ENCODE results near the gene PLAC8. TPM values are rescaled to one million over a fixed set of nuclear protein-coding genes. Genes with fewer than 3 reads are reported as not detected.
"Not testable (repeated sequence)": the region's sequence is repeated elsewhere in the genome, so short reads cannot be mapped to it uniquely, and the experiment has no call there.

PLAC8 gene
- polyA plus RNA-seq, 6 donors from 2014 or later = 826 to 1,431 (median 949) TPM

- ATAC-seq (ENCODE audit: low read depth in 2 of 2) = no peak
Observed at GRCh38 chr4:83080561-83080960, 34.0 kb downstream of the PLAC8 start.

GRCh38 chr4:83075311-83076095 is 39.0 kb downstream of the PLAC8 start:
- H3K27me3 Mint-ChIP-seq = no peaks in the 10 kb centered on the region
- peak; percentile 19 for DNase-seq
- H3K4me1 Mint-ChIP-seq = peaks cover 15 to 24% (median 21%) of the 10 kb centered on the region in 3 donors
- peak overlapping the region in 5 of 6 donors; percentile 39 to 90 (median 79) for H3K27ac Mint-ChIP-seq
- peak; percentile 32 to 45 for ATAC-seq (ENCODE audit: low read depth in 2 of 2)
- H3K4me3 Mint-ChIP-seq = peak overlapping the region in 6 of 8 donors; percentile 5 to 81 (median 44)
- H3K9me3 Mint-ChIP-seq = peaks cover 0 to 7% (median 0%) of the 10 kb centered on the region in 7 donors
- H3K36me3 Mint-ChIP-seq = peaks cover 6 to 9% of the 10 kb centered on the region in 2 donors

More at GRCh38 chr4:83080561-83080960, 34.0 kb downstream of the PLAC8 start:
- Mint-ChIP-seq H3K4me1 (peaks cover 37 to 49% (median 43%) of the 10 kb centered on the region in 3 donors), H3K27me3 (no peaks in the 10 kb centered on the region), H3K9me3 (peaks cover 0 to 7% (median 0%) of the 10 kb centered on the region in 7 donors), H3K4me3 (no peak overlapping the region), H3K27ac (peak overlapping the region in 3 of 6 donors; percentile 10 to 85 (median 19)), H3K36me3 (peaks cover 7 to 14% of the 10 kb centered on the region in 2 donors)
- DNase-seq = no peak

GRCh38 chr4:83074783-83075182 is 39.7 kb downstream of the PLAC8 start:
- peak overlapping the region in 1 of 6 donors; percentile 42 for H3K27ac Mint-ChIP-seq
- H3K27me3 Mint-ChIP-seq; H3K9me3 Mint-ChIP-seq; ATAC-seq (ENCODE audit: low read depth in 2 of 2); DNase-seq: not testable (repeated sequence)
- H3K36me3 Mint-ChIP-seq = peaks cover 6 to 15% of the 10 kb centered on the region in 2 donors
- peak overlapping the region in 2 of 8 donors; percentile 2 to 50 for H3K4me3 Mint-ChIP-seq
- H3K4me1 Mint-ChIP-seq = peaks cover 19 to 24% (median 21%) of the 10 kb centered on the region in 3 donors

- Mint-ChIP-seq H3K36me3 (peaks cover 9 to 20% of the 10 kb centered on the region in 2 donors), H3K9me3 (peaks cover 0 to 4% (median 0%) of the 10 kb centered on the region in 7 donors), H3K27ac (peak overlapping the region in 2 of 6 donors; percentile 28 to 82), H3K4me1 (peaks cover 19 to 24% (median 21%) of the 10 kb centered on the region in 3 donors), H3K27me3 (no peaks in the 10 kb centered on the region), H3K4me3 (peak overlapping the region; percentile 32 to 85 (median 60))
- DNase-seq = peak; percentile 76
- peak; percentile 91 to 92 for ATAC-seq (ENCODE audit: low read depth in 2 of 2)
Observed at GRCh38 chr4:83074086-83074704, 40.3 kb downstream of the PLAC8 start.

GRCh38 chr4:83071116-83071515 is 43.4 kb downstream of the PLAC8 start:
- Mint-ChIP-seq H3K4me3 (peak overlapping the region in 1 of 8 donors; percentile 6), H3K4me1 (peaks cover 10 to 16% (median 10%) of the 10 kb centered on the region in 3 donors), H3K36me3 (peaks cover 16 to 23% of the 10 kb centered on the region in 2 donors), H3K27ac (peak overlapping the region in 4 of 6 donors; percentile 31 to 73 (median 66)), H3K9me3 (no peaks in the 10 kb centered on the region), H3K27me3 (no peaks in the 10 kb centered on the region)
- ATAC-seq (ENCODE audit: low read depth in 2 of 2) (no peak), DNase-seq (no peak)

DNA sequence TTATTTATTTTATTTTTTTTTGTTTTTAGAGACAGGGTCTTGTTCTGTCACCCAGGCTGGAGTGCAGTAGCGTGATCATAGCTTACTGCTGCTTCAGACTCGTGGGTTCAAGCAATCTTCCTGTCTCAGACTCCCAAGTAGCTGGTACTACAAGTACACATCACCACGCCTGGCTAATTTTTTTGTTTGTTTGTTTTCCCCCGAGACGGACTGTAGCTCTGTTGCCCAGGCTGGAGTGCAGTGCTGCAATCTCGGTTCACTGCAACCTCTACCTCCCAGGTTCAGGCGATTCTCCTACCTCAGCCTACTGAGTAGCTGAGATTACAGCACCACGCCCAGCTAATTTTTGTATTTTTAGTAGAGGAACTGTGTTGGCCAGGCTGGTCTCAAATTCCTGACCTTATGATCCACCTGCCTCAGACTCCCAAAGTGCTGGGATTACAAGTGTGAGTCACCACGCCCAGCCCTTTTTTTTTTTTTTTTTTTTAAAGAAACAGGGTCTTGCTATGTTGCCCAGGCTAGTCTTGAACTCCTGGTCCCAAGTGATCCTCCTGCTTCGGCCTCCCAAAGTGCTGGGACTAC is 47.4 kb downstream of the PLAC8 start:
- Mint-ChIP-seq H3K9me3 (no peaks in the 10 kb centered on the region), H3K27me3 (no peaks in the 10 kb centered on the region), H3K4me1 (peaks cover 0 to 4% (median 0%) of the 10 kb centered on the region in 3 donors), H3K36me3 (peaks cover 18 to 24% of the 10 kb centered on the region in 2 donors), H3K4me3 (peak overlapping the region in 1 of 8 donors; percentile 22), H3K27ac (no peak overlapping the region)
- ATAC-seq (ENCODE audit: low read depth in 2 of 2) (no peak), DNase-seq (no peak)

DNA sequence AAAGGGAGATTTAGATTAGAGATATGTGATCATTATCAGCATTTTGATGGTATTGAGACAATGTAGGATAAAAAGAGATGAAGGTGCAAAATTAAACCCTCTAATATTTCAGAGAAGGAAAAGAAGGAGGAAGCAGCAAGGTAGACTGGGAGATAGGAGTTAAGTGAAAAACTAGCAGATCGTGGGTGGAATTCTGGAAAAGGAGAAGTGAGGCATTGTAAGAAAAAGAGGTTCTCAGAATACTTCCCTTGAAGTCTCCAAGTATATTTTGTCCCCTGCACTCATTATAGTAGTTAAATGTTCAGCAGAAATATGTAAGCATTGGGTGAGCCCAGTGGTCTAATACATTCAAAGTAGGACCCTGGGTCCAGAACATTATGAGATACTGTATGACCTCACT is 49.3 kb downstream of the PLAC8 start:
- Mint-ChIP-seq H3K4me1 (peaks cover 0 to 4% (median 0%) of the 10 kb centered on the region in 3 donors), H3K9me3 (no peaks in the 10 kb centered on the region), H3K27me3 (no peaks in the 10 kb centered on the region), H3K36me3 (peaks cover 23% of the 10 kb centered on the region in 2 donors), H3K27ac (no peak overlapping the region), H3K4me3 (no peak overlapping the region)
- no peak for ATAC-seq (ENCODE audit: low read depth in 2 of 2)
- no peak for DNase-seq

GRCh38 chr4:83062739-83063138 is 51.8 kb downstream of the PLAC8 start:
- Mint-ChIP-seq H3K27me3 (no peaks in the 10 kb centered on the region), H3K9me3 (no peaks in the 10 kb centered on the region), H3K4me3 (no peak overlapping the region), H3K36me3 (peaks cover 9 to 27% of the 10 kb centered on the region in 2 donors), H3K4me1 (no peaks in the 10 kb centered on the region), H3K27ac (no peak overlapping the region)
- no peak for ATAC-seq (ENCODE audit: low read depth in 2 of 2)
- no peak for DNase-seq

- H3K27me3 Mint-ChIP-seq = no peaks in the 10 kb centered on the region
- no peaks in the 10 kb centered on the region for H3K4me1 Mint-ChIP-seq
- H3K9me3 Mint-ChIP-seq = no peaks in the 10 kb centered on the region
- H3K36me3 Mint-ChIP-seq = peaks cover 17 to 21% of the 10 kb centered on the region in 2 donors
- peak; percentile 23 for DNase-seq
- no peak overlapping the region for H3K27ac Mint-ChIP-seq
- no peak overlapping the region for H3K4me3 Mint-ChIP-seq
- peak; percentile 41 to 50 for ATAC-seq (ENCODE audit: low read depth in 2 of 2)
Observed at GRCh38 chr4:83054928-83055327, 59.6 kb downstream of the PLAC8 start.

DNA sequence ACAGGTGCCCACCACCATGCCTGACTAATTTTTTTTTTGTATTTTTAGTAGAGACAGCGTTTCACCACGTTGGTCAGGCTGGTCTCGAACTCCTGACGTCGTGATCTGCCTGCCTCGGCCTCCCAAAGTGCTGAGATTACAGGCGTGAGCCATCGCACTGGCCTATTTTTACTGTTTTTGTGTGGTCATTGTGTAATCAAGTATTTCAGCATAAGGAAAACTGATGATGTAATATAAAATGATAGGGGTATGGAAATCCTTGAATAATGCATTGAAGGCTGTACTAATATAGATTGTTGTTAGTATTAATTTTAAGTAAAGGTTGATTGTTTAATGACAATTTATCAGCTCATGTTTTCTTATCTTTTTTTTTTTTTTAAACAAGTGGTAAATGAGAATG is 65.7 kb downstream of the PLAC8 start:
- H3K36me3 Mint-ChIP-seq = peaks cover 4 to 25% of the 10 kb centered on the region in 2 donors
- not testable (repeated sequence) for H3K27ac Mint-ChIP-seq; ATAC-seq (ENCODE audit: low read depth in 2 of 2)

DNA sequence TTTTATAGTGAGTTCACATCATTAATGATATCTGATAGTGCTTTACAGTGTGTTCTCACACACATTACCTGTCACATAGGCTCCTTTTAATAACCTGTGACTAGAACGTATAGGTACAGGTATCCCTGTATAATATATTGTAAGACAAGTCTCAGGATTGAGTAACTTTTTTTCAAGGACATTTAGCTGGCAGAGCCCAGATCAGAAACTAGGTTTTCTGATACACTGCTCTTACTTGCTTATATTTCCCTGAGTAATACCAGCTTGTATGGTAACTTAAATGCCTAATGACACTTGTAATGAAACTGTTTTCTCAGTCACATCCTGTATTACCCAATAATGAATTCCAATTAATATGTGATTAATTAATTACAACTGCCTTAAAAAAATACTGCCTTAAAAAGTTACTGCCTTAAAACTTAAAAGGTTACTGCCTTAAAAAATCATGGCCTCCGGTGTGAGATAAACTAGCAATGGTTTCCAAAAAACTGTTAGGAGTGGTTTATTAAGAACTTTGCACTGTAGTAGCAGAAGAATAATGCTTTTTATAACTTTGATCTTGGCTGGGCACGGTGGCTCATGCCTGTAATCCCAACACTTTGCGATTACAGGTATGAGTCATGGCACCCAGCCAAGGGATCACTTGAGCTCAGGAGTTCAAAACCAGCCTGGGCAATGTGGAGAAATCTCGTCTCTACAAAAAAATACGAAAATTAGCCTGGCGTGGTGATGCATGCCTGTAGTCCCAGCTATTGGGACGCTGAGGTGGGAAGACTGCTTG is 67.6 kb downstream of the PLAC8 start:
- DNase-seq (no peak), ATAC-seq (ENCODE audit: low read depth in 2 of 2) (no peak)
- Mint-ChIP-seq H3K27me3 (no peaks in the 10 kb centered on the region), H3K27ac (no peak overlapping the region), H3K4me1 (no peaks in the 10 kb centered on the region), H3K9me3 (no peaks in the 10 kb centered on the region), H3K36me3 (peaks cover 4 to 21% of the 10 kb centered on the region in 2 donors), H3K4me3 (no peak overlapping the region)

More for the DNA sequence above, 65.7 kb downstream of the PLAC8 start:
- DNase-seq, H3K9me3 Mint-ChIP-seq, H3K4me3 Mint-ChIP-seq, H3K4me1 Mint-ChIP-seq, H3K27me3 Mint-ChIP-seq: not testable (repeated sequence)

GRCh38 chr4:83043801-83044407 is 70.6 kb downstream of the PLAC8 start:
- Mint-ChIP-seq H3K27ac (no peak overlapping the region), H3K4me1 (peaks cover 9 to 14% (median 11%) of the 10 kb centered on the region in 3 donors), H3K9me3 (no peaks in the 10 kb centered on the region), H3K4me3 (no peak overlapping the region), H3K27me3 (no peaks in the 10 kb centered on the region), H3K36me3 (peaks cover 0 to under 1% of the 10 kb centered on the region in 2 donors)
- ATAC-seq (ENCODE audit: low read depth in 2 of 2) (no peak), DNase-seq (no peak)

Measured in naive B cell (primary cell).